K562 (cell line): ENCODE results near the gene BCAM. TPM values are rescaled to one million over a fixed set of nuclear protein-coding genes. Genes with fewer than 3 reads are reported as not detected.

Experiments used
- ARID2 ChIP-seq: fragments of 450-650 bp; IDR thresholded peaks from 2 replicates; pipeline ENCODE4 v1.6.1; 2017; ENCODE audit warnings: antibody characterized with exemption, mild to moderate bottlenecking
- CCNT2 ChIP-seq: IDR thresholded peaks from 2 replicates; pipeline ENCODE4 v1.6.1; 2011; ENCODE audit warnings: borderline replicate concordance, low read depth, mild to moderate bottlenecking, moderate library complexity, mixed read lengths, low read length; ENCODE audit not compliant: insufficient read length; ENCODE audit errors: extremely low read depth
- GTF2F1 ChIP-seq: IDR thresholded peaks from 2 replicates; pipeline ENCODE4 v1.6.1; 2011; ENCODE audit warnings: low read depth, low read length, improper control_type of control experiment
- KHSRP ChIP-seq: fragments of 450-650 bp; IDR thresholded peaks from 2 replicates; pipeline ENCODE4 v1.6.1; 2017
- LCOR ChIP-seq: sonication (generic); formaldehyde crosslinking; IDR thresholded peaks from 2 replicates; pipeline ENCODE4 v1.8.0; 2022; ENCODE audit warnings: mild to moderate bottlenecking, missing genetic modification reagents
- MEF2A ChIP-seq: IDR thresholded peaks from 2 replicates; pipeline ENCODE4 v1.6.1; 2011; ENCODE audit warnings: low read depth, mild to moderate bottlenecking, low read length, moderate library complexity; ENCODE audit not compliant: control insufficient read depth
- MEF2D ChIP-seq: conservative IDR thresholded peaks from 2 replicates; pipeline ENCODE4 v1.6.1; 2016; ENCODE audit warnings: low read depth, missing genetic modification characterization, missing compliant biosample characterization
- NR3C1 ChIP-seq: sonication (generic); formaldehyde crosslinking; IDR thresholded peaks from 2 replicates; pipeline ENCODE4 v1.8.1; 2022; ENCODE audit warnings: missing genetic modification reagents
- ZBTB8A ChIP-seq: fragments of 450-650 bp; IDR thresholded peaks from 2 replicates; pipeline ENCODE4 v1.6.1; 2018; ENCODE audit warnings: mild to moderate bottlenecking, moderate library complexity; ENCODE audit not compliant: partially characterized antibody
- ZFP36 ChIP-seq: fragments of 150-350 bp; IDR thresholded peaks from 2 replicates; pipeline ENCODE4 v1.6.1; 2018; ENCODE audit warnings: low read length, low read depth; ENCODE audit not compliant: partially characterized antibody
- ZNF583 ChIP-seq: fragments of 250-450 bp; sonication (Bioruptor Pico); IDR thresholded peaks from 2 replicates; pipeline ENCODE4 v1.4.0; 2020
- ZNF699 ChIP-seq: fragments of 250-450 bp; sonication (Bioruptor Pico); IDR thresholded peaks from 2 replicates; pipeline ENCODE4 v1.8.0; 2021; ENCODE audit warnings: mild to moderate bottlenecking, moderate library complexity; ENCODE audit not compliant: insufficient replicate concordance
- ZNF77 ChIP-seq: fragments of 250-450 bp; sonication (Bioruptor Pico); IDR thresholded peaks from 2 replicates; pipeline ENCODE4 v1.5.0; 2020
- polyA plus RNA-seq, 8 experiments: library from polyadenylated mRNA; depleted of rRNA in 4 of 8; stranded (reverse) in 5 of 8; unstranded in 3 of 8; fragments of >200 nt; fragmentation: Nextera tagmentation in 2 of 8; fragmentation: Illumina TruSeq in 1 of 8; extraction: Ambion mirVana in 2 of 8; extraction: Trizol in 1 of 8; gene quantifications; 2 replicates each; pipeline versions ENCODE4 v1.2.1 to v1.2.3, GENCODE V29; 2011 to 2014; ENCODE audit warnings: inconsistent platforms in 1 of 8, missing spikeins in 1 of 8
- total RNA-seq, 7 experiments: library from RNA; depleted of rRNA in 6 of 7; stranded (reverse); fragments of >200 nt in 6 of 7; fragmentation: Illumina TruSeq in 2 of 7; extraction: Trizol in 2 of 7; gene quantifications; 2 replicates each; pipeline versions ENCODE4 v1.2.1 to v1.2.3, GENCODE V29; 2011 to 2021; ENCODE audit warnings: low replicate concordance in 1 of 7
- TF ChIP-seq, protein P1 (sequence below): sonication (generic); IDR thresholded peaks from 2 replicates; pipeline ENCODE4 v1.6.1; 2016
- TF ChIP-seq, protein P2 (sequence below), 2 experiments: fragments of 450-650 bp; IDR thresholded peaks; 2 replicates each; pipeline ENCODE4 v1.6.1; 2018; ENCODE audit warnings: mild to moderate bottlenecking in 2 of 2, low read depth in 1 of 2; ENCODE audit not compliant: partially characterized antibody in 2 of 2
- TF ChIP-seq, protein P3 (sequence below), 2 experiments: IDR thresholded peaks in 1 of 2; conservative IDR thresholded peaks in 1 of 2; 2 replicates each; pipeline ENCODE4 v1.6.1; 2016; ENCODE audit warnings: low read depth in 2 of 2, mild to moderate bottlenecking in 1 of 2, missing compliant biosample characterization in 1 of 2, missing genetic modification characterization in 1 of 2, moderate library complexity in 1 of 2

BCAM gene
- total and polyA plus RNA-seq, 9 of the 15 experiments (the other 6 are each of a cell fraction or from before 2014, with no cell fraction given): 0.07 to 1.3 (median 0.33) TPM; not detected in 2

DNA sequence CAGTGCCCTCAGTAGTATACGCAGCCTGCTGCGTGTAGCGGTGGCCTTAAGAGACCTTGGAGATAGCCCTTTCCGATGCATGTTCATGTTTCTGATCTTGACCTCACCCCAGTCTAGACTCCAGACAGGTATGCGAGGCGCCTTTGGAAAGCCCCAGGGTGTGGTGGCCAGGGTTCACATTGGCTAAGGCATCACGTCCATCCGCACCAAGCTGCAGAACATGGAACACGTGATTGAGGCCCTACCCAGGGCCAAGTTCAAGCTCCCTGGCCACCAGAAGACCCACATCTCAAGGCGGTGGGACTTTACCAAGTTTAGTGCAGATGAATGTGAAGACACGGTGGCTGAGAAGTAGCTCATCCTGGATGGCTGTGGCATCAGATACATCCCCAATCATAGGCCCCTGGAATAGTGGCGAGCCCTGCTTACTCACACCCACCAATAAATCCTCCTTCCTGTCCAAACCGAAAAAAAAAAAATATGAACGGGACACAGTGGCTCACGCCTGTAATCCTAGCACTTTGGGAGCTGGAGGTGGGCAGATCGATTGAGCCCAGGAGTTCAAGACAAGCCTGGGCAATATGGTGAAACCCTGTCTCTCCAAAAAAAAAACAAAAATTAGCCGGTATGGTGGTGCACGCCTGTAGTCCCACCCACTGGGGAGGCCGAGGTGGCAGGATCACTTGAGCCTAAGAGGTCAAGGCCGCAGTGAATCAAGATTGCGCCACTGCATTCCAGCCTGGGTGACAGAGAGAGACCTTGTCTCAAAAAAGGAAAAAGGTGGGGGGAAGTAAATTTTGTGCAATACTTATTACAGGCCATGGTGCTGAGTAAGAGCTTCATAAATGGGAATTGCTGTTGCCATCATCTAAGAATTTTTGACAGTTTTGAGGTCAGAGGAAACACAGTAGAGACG is 43.6 kb upstream of the BCAM start (continued):
- no peak for TF ChIP-seq ZNF699 (CRISPR knock-in tag)
- no peak for TF ChIP-seq LCOR (CRISPR knock-in tag)
- no peak for TF ChIP-seq MEF2A
- no peak for TF ChIP-seq KHSRP
- TF ChIP-seq GTF2F1: no peak
- TF ChIP-seq ZBTB8A: no peak
- TF ChIP-seq, protein P1, sequence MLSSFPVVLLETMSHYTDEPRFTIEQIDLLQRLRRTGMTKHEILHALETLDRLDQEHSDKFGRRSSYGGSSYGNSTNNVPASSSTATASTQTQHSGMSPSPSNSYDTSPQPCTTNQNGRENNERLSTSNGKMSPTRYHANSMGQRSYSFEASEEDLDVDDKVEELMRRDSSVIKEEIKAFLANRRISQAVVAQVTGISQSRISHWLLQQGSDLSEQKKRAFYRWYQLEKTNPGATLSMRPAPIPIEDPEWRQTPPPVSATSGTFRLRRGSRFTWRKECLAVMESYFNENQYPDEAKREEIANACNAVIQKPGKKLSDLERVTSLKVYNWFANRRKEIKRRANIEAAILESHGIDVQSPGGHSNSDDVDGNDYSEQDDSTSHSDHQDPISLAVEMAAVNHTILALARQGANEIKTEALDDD: no peak
- no peak for TF ChIP-seq CCNT2
- TF ChIP-seq ZNF77 (CRISPR knock-in tag): no peak
- TF ChIP-seq, protein P2, sequence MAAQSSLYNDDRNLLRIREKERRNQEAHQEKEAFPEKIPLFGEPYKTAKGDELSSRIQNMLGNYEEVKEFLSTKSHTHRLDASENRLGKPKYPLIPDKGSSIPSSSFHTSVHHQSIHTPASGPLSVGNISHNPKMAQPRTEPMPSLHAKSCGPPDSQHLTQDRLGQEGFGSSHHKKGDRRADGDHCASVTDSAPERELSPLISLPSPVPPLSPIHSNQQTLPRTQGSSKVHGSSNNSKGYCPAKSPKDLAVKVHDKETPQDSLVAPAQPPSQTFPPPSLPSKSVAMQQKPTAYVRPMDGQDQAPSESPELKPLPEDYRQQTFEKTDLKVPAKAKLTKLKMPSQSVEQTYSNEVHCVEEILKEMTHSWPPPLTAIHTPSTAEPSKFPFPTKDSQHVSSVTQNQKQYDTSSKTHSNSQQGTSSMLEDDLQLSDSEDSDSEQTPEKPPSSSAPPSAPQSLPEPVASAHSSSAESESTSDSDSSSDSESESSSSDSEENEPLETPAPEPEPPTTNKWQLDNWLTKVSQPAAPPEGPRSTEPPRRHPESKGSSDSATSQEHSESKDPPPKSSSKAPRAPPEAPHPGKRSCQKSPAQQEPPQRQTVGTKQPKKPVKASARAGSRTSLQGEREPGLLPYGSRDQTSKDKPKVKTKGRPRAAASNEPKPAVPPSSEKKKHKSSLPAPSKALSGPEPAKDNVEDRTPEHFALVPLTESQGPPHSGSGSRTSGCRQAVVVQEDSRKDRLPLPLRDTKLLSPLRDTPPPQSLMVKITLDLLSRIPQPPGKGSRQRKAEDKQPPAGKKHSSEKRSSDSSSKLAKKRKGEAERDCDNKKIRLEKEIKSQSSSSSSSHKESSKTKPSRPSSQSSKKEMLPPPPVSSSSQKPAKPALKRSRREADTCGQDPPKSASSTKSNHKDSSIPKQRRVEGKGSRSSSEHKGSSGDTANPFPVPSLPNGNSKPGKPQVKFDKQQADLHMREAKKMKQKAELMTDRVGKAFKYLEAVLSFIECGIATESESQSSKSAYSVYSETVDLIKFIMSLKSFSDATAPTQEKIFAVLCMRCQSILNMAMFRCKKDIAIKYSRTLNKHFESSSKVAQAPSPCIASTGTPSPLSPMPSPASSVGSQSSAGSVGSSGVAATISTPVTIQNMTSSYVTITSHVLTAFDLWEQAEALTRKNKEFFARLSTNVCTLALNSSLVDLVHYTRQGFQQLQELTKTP (IDR thresholded peaks at IDR 0.05; ENCODE audit: low read depth in 1 of 2, partially characterized antibody in 2 of 2): no peak
- TF ChIP-seq NR3C1: no peak
- no peak for TF ChIP-seq MEF2D (tag)
- TF ChIP-seq ZFP36: no peak
- no peak for TF ChIP-seq ZNF583 (CRISPR knock-in tag)
- TF ChIP-seq, protein P3, sequence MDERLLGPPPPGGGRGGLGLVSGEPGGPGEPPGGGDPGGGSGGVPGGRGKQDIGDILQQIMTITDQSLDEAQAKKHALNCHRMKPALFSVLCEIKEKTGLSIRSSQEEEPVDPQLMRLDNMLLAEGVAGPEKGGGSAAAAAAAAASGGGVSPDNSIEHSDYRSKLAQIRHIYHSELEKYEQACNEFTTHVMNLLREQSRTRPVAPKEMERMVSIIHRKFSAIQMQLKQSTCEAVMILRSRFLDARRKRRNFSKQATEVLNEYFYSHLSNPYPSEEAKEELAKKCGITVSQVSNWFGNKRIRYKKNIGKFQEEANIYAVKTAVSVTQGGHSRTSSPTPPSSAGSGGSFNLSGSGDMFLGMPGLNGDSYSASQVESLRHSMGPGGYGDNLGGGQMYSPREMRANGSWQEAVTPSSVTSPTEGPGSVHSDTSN (CRISPR knock-in tag; IDR thresholded peaks at IDR 0.05; ENCODE audit: low read depth): no peak
- TF ChIP-seq, protein P3 (tag; conservative IDR thresholded peaks at IDR 0.05; ENCODE audit: low read depth): peak; percentile 68; the same call in 1 of the 2 replicates
- no peak for TF ChIP-seq ARID2
